ENCODE data around the gene NSUN4. TPM values are rescaled to one million over a fixed set of nuclear protein-coding genes. Genes with fewer than 3 reads are reported as not detected.

The NSUN4 gene
- total RNA-seq, 1 experiment from 2014 or later, result 10.4 TPM

Other genes starting within 250 kb of the NSUN4 start
- gene PIK3R3, start 208.2 kb upstream of the NSUN4 start, total RNA-seq (2014; rRNA removed; shearing (Covaris generic)), result 5.7 and 7.0 TPM in 2 replicates
- not detected in 2 replicates for gene TSPAN1, start 165.7 kb upstream of the NSUN4 start, total RNA-seq (2014; rRNA removed; shearing (Covaris generic))
- not detected in 2 replicates for gene P3R3URF, start 164.3 kb upstream of the NSUN4 start, total RNA-seq (2014; rRNA removed; shearing (Covaris generic))
- gene POMGNT1, start 142.4 kb upstream of the NSUN4 start, total RNA-seq (2014; rRNA removed; shearing (Covaris generic)), result 87.1 and 95.2 TPM in 2 replicates
- 3.6 and 4.5 TPM in 2 replicates for gene LURAP1, start 137.5 kb upstream of the NSUN4 start, total RNA-seq (2014; rRNA removed; shearing (Covaris generic))
- 42.2 and 46.7 TPM in 2 replicates for gene RAD54L, start 93.0 kb upstream of the NSUN4 start, total RNA-seq (2014; rRNA removed; shearing (Covaris generic))
- gene LRRC41, start 37.2 kb upstream of the NSUN4 start, total RNA-seq (2014; rRNA removed; shearing (Covaris generic)), result 123 and 133 TPM in 2 replicates
- 909 and 1,018 TPM in 2 replicates for gene UQCRH, start 37.1 kb upstream of the NSUN4 start, total RNA-seq (2014; rRNA removed; shearing (Covaris generic))
- 12.6 and 19.8 TPM in 2 replicates for gene FAAH, start 53.5 kb downstream of the NSUN4 start, total RNA-seq (2014; rRNA removed; shearing (Covaris generic))
- gene DMBX1, start 149.0 kb downstream of the NSUN4 start, total RNA-seq (2014; rRNA removed; shearing (Covaris generic)), result 4.2 and 5.4 TPM in 2 replicates
- gene KNCN, start 210.8 kb downstream of the NSUN4 start, total RNA-seq (2014; rRNA removed; shearing (Covaris generic)), result not detected in 2 replicates